Epithelial cell of esophagus (primary cell): ENCODE results near the gene IFIT5.
A peak's percentile ranks its signal among the peaks of the same experiment; 100 is the strongest.
"Not testable (repeated sequence)": the region's sequence is repeated elsewhere in the genome, so short reads cannot be mapped to it uniquely, and the experiment has no call there.

Experiments
- DNase-seq: peaks from one replicate; pipeline ENCODE4 v3.0.0; 2010; ENCODE audit warnings: low read depth
- H3K4me3 ChIP-seq: 2 replicates; pipeline ENCODE4 v1.5.1; 2011; ENCODE audit warnings: mild to moderate bottlenecking, low read length, control low read depth
- CTCF ChIP-seq: IDR thresholded peaks from 2 replicates; pipeline ENCODE4 v1.5.1; 2011; ENCODE audit warnings: low read depth, mild to moderate bottlenecking, low read length, control low read depth, inconsistent platforms; ENCODE audit not compliant: insufficient read depth; ENCODE audit errors: missing control alignments

Gene IFIT5

DNA sequence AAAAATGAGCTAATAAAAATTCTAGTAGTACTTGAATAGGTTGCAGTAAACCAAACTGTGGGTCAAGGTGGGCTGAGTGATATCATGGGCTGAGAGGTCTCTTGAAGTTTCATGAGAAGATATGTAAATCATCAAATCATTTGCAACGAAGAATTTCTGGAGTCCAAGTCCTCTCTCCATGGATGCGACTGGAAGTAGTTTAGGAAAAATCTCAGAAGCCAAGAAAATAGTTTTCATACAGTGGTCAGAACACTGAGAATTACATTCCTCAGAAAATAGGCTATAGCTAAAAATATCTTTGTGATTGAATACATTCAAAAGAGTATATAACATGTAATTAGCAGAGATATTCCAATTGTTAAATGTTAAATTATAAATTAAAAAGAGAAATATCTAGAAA, 25.6 kb upstream of the IFIT5 start:
- DNase-seq: no peak
- H3K4me3 ChIP-seq: no peak overlapping the region
- no peak for TF ChIP-seq CTCF

DNA sequence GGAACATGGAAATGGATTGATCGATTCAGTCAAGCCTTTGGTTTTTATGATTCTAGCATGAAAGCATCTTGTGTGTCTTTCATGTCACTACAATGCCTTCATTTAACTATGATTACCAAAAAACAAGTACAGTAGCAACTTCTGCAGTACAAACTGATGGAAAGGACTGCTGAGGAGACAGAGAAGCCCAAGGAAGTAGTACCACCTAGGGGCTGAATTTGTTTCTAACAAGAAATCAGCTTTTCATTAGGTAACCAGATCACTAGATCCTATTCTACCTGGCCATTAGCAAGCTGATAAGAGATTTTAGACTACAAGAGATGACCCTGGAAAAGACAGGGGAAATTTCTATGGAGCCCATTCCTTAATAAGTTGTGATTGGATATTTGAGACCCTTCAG, 25.1 kb upstream of the IFIT5 start:
- DNase-seq: peak; percentile 36

GRCh38 chr10:89390476-89391225, 23.7 kb upstream of the IFIT5 start:
- no peak for TF ChIP-seq CTCF
- no peak for DNase-seq
- H3K4me3 ChIP-seq: no peak overlapping the region

More for the DNA sequence above, 25.1 kb upstream of the IFIT5 start:
- H3K4me3 ChIP-seq: no peak overlapping the region
- TF ChIP-seq CTCF: peak; percentile 26

DNA sequence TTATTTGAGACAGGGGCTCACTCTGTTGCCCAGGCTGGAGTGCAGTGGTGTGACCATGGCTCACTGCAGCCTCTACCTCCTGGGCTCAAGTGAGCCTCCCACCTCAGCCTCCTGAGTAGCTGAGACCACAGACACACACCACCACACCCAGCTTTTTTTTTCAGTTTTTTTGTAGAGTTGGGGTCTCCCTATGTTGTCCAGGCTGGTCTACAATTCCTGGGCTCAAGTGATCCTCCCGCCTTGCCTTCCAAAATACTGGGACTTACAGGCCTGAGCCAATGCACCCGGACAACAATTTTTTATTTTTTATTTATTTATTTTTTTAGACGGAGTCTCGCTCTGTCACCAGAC, 23.2 kb upstream of the IFIT5 start:
- not testable (repeated sequence) for H3K4me3 ChIP-seq, DNase-seq

DNA sequence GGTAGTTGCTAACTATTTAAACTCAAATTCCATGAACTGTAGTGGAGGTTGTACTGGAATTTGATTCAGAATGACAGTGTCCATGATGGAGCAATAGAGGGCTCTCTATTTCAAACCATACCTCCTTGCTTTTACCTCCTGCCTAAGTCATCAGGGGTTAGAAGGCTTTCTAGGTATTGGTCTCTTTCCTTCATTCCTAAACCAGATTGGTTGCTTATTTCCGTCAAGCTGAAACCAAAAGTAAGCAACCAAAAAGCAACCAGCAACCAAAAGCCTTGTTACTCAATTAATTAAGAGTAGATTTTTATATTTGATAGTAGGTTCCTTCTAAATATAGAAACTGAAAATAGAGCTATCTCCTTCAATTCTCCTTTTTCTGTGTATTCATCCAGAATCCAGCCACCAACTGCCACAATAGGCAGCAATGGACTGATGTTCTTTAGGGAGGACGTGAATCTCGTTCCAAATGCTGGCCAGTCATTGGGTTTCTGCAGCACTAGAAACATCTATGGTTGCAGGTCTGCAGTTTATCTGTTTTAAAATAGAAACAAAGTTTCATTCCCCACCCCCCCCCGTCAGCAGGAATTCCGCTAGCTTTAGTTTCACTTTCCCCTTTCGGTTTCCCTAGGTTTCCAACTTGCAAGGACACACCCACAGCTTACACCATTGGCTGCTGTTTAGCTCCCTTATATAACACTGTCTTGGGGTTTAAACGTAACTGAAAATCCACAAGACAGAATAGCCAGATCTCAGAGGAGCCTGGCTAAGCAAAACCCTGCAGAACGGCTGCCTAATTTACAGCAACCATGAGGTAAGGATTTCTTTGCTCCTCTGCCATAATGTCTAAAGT, 22.2 kb upstream of the IFIT5 start, which contains the start of gene IFIT1:
Gene IFIT1 (plus strand): TSS at position 717 of the 850 bp plus-strand sequence. CDS start 90 bp downstream, at position 807.
- peak within 1 kb of the TSS; percentile 58 for H3K4me3 ChIP-seq
- TF ChIP-seq CTCF: no peak
- peak; percentile 85 for DNase-seq

- peak; percentile 47 for DNase-seq
- TF ChIP-seq CTCF: no peak
- H3K4me3 ChIP-seq: no peak overlapping the region
Observed at GRCh38 chr10:89392974-89393373, 21.4 kb upstream of the IFIT5 start.

GRCh38 chr10:89393898-89394297, 20.5 kb upstream of the IFIT5 start:
- no peak overlapping the region for H3K4me3 ChIP-seq
- peak; percentile 50 for DNase-seq
- TF ChIP-seq CTCF: no peak
